ENCODE data around the gene ESM1. TPM values are rescaled to one million over a fixed set of nuclear protein-coding genes. Genes with fewer than 3 reads are reported as not detected.

The ESM1 gene
- total and polyA plus RNA-seq, 4 donors, result 0.08 to 0.28 TPM; not detected in 2

GRCh38 chr5:54956922-54957321, 28.5 kb downstream of the ESM1 start (continued):
- TF ChIP-seq GABPA (IDR thresholded peaks at IDR 0.05 in 1 of 2, conservative IDR thresholded peaks at IDR 0.05 in 1 of 2), result no peak
- TF ChIP-seq YY1 (IDR thresholded peaks at IDR 0.05), result no peak

- H3K9ac ChIP-seq (ENCODE audit: low read depth in 1 of 2, low read length in 2 of 2), result no peak overlapping the region
- WGBS, result 76% methylated on average over 1 of the region's 1 CpG
- no peaks in the 10 kb centered on the region for H3K27me3 ChIP-seq (ENCODE audit: control insufficient read depth in 4 of 4, insufficient read depth in 4 of 4, low read length in 3 of 4)
- peaks cover 0 to 2% (median under 1%) of the 10 kb centered on the region in 4 donors for H3K9me3 ChIP-seq (ENCODE audit: control insufficient read depth in 4 of 4, low read length in 3 of 4)
- no peak for DNase-seq (ENCODE audit: low spot score)
- TF ChIP-seq RAD21 (IDR thresholded peaks at IDR 0.05) (no peak), FOXA1 (IDR thresholded peaks at IDR 0.05) (no peak), FOXA2 (IDR thresholded peaks at IDR 0.05) (no peak), REST (IDR thresholded peaks at IDR 0.05) (no peak), YY1 (IDR thresholded peaks at IDR 0.05) (no peak), ATF3 (IDR thresholded peaks at IDR 0.05) (no peak), SP1 (IDR thresholded peaks at IDR 0.05) (no peak), GABPA (IDR thresholded peaks at IDR 0.05 in 1 of 2, conservative IDR thresholded peaks at IDR 0.05 in 1 of 2) (no peak), HNF4G (IDR thresholded peaks at IDR 0.05) (no peak), TAF1 (conservative IDR thresholded peaks at IDR 0.05) (no peak), JUND (IDR thresholded peaks at IDR 0.05) (no peak), NR2F2 (IDR thresholded peaks at IDR 0.05) (no peak), RXRA (IDR thresholded peaks at IDR 0.05) (no peak), EGR1 (IDR thresholded peaks at IDR 0.05; ENCODE audit: low read depth in 2 of 2) (no peak)
- TF ChIP-seq, protein P1, sequence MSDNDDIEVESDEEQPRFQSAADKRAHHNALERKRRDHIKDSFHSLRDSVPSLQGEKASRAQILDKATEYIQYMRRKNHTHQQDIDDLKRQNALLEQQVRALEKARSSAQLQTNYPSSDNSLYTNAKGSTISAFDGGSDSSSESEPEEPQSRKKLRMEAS (IDR thresholded peaks at IDR 0.05), result no peak
- TF ChIP-seq, protein P2, sequence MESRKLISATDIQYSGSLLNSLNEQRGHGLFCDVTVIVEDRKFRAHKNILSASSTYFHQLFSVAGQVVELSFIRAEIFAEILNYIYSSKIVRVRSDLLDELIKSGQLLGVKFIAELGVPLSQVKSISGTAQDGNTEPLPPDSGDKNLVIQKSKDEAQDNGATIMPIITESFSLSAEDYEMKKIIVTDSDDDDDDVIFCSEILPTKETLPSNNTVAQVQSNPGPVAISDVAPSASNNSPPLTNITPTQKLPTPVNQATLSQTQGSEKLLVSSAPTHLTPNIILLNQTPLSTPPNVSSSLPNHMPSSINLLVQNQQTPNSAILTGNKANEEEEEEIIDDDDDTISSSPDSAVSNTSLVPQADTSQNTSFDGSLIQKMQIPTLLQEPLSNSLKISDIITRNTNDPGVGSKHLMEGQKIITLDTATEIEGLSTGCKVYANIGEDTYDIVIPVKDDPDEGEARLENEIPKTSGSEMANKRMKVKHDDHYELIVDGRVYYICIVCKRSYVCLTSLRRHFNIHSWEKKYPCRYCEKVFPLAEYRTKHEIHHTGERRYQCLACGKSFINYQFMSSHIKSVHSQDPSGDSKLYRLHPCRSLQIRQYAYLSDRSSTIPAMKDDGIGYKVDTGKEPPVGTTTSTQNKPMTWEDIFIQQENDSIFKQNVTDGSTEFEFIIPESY (IDR thresholded peaks at IDR 0.05), result no peak
- TF ChIP-seq, protein P3, sequence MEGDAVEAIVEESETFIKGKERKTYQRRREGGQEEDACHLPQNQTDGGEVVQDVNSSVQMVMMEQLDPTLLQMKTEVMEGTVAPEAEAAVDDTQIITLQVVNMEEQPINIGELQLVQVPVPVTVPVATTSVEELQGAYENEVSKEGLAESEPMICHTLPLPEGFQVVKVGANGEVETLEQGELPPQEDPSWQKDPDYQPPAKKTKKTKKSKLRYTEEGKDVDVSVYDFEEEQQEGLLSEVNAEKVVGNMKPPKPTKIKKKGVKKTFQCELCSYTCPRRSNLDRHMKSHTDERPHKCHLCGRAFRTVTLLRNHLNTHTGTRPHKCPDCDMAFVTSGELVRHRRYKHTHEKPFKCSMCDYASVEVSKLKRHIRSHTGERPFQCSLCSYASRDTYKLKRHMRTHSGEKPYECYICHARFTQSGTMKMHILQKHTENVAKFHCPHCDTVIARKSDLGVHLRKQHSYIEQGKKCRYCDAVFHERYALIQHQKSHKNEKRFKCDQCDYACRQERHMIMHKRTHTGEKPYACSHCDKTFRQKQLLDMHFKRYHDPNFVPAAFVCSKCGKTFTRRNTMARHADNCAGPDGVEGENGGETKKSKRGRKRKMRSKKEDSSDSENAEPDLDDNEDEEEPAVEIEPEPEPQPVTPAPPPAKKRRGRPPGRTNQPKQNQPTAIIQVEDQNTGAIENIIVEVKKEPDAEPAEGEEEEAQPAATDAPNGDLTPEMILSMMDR (IDR thresholded peaks at IDR 0.05; ENCODE audit: low read depth, low read length, missing input control), result no peak
- no peak overlapping the region for H3K4me3 ChIP-seq (ENCODE audit: low read depth in 1 of 3, low read length in 3 of 3)
- H3K27ac ChIP-seq (ENCODE audit: low read depth in 1 of 2, low read length in 2 of 2), result no peak overlapping the region
- H3K4me1 ChIP-seq (ENCODE audit: control insufficient read depth in 4 of 4, insufficient read depth in 4 of 4, low read length in 3 of 4), result no peaks in the 10 kb centered on the region
- H3K36me3 ChIP-seq (ENCODE audit: control insufficient read depth in 4 of 4, insufficient read depth in 3 of 4, low read depth in 1 of 4, low read length in 3 of 4), result no peaks in the 10 kb centered on the region
Observed at GRCh38 chr5:54947187-54947586, 38.2 kb downstream of the ESM1 start.

Data from liver (tissue), 9 donors.